Measurements from ENCODE around the gene PRKN. TPM values are rescaled to one million over a fixed set of nuclear protein-coding genes. Genes with fewer than 3 reads are reported as not detected.

PRKN gene
- total and polyA plus RNA-seq, 2 experiments from 2014 or later, result 0.10 to 0.84 TPM

GRCh38 chr6:161449521-161449920 lies 1278.0 kb downstream of the PRKN start:
- no peak overlapping the region for H2AFZ ChIP-seq
- ATAC-seq (no peak), DNase-seq (ENCODE audit: low spot score) (no peak)
- peaks cover 7% of the 10 kb centered on the region for H3K4me1 Mint-ChIP-seq
- H3K4me1 ChIP-seq (ENCODE audit: insufficient read depth), result peaks cover under 1% of the 10 kb centered on the region; the same call in 1 of the 2 replicates
- no peaks in the 10 kb centered on the region for H3K36me3 Mint-ChIP-seq (ENCODE audit: low read depth)
- no peak overlapping the region for H3K4me2 ChIP-seq
- no peaks in the 10 kb centered on the region for H4K20me1 ChIP-seq (replicated peaks; ENCODE audit: insufficient read depth)
- no peak overlapping the region for H3K27ac ChIP-seq (ENCODE audit: low read depth)
- H3K36me3 ChIP-seq (ENCODE audit: insufficient read depth), result no peaks in the 10 kb centered on the region
- H3K4me3 ChIP-seq, result no peak overlapping the region
- no peaks in the 10 kb centered on the region for H3K27me3 ChIP-seq (ENCODE audit: insufficient read depth)
- H3K9me2 ChIP-seq (ENCODE audit: insufficient read depth), result no peaks in the 10 kb centered on the region
- no peaks in the 10 kb centered on the region; the same call in 2 of the 3 replicates for H3K9me3 Mint-ChIP-seq
- H3K79me2 ChIP-seq (replicated peaks; ENCODE audit: insufficient read depth), result no peaks in the 10 kb centered on the region
- TF ChIP-seq ZNF462 (CRISPR knock-in tag; IDR thresholded peaks at IDR 0.05), result no peak
- TF ChIP-seq POLR2AphosphoS5 (IDR thresholded peaks at IDR 0.05; ENCODE audit: low read depth), result no peak
- TF ChIP-seq EZH2phosphoT487 (IDR thresholded peaks at IDR 0.05; ENCODE audit: unreplicated experiment), result no peak
- no peak for TF ChIP-seq ZNF331 (CRISPR knock-in tag; IDR thresholded peaks at IDR 0.05; ENCODE audit: low read depth)
- no peak for TF ChIP-seq EZH2 (IDR thresholded peaks at IDR 0.05; ENCODE audit: low read depth, unreplicated experiment)
- no peak for TF ChIP-seq REST (IDR thresholded peaks at IDR 0.05; ENCODE audit: unreplicated experiment)
- no peak for TF ChIP-seq ZNF114 (CRISPR knock-in tag; IDR thresholded peaks at IDR 0.05)
- TF ChIP-seq CTCF (conservative IDR thresholded peaks at IDR 0.05; ENCODE audit: low read depth in 2 of 2), result no peak
- no peak for TF ChIP-seq JUNB (IDR thresholded peaks at IDR 0.05; ENCODE audit: unreplicated experiment)
- TF ChIP-seq CREB1 (CRISPR knock-in tag; IDR thresholded peaks at IDR 0.05; ENCODE audit: low read depth), result no peak
- no peak for TF ChIP-seq ETS1 (IDR thresholded peaks at IDR 0.05)
- no peak for TF ChIP-seq NANOG (IDR thresholded peaks at IDR 0.05; ENCODE audit: borderline replicate concordance)
- TF ChIP-seq STAT1 (IDR thresholded peaks at IDR 0.05; ENCODE audit: unreplicated experiment), result no peak
- no peak overlapping the region for H3K4me3 Mint-ChIP-seq
- peaks cover 11% of the 10 kb centered on the region for H3K27me3 Mint-ChIP-seq (ENCODE audit: insufficient read depth, low read depth, poor library complexity)
- H3F3A ChIP-seq (replicated peaks; ENCODE audit: low read depth), result no peaks in the 10 kb centered on the region
- H3K27ac Mint-ChIP-seq, result no peak overlapping the region

Data from GM23338 (cell line).